Left ventricle myocardium inferior (tissue), 1 donor: ENCODE measurements around the gene STN1. TPM values are rescaled to one million over a fixed set of nuclear protein-coding genes. Genes with fewer than 3 reads are reported as not detected.

Source experiments
- DNase-seq: peaks from one replicate; pipeline ENCODE4 v3.0.0-alpha.2; 2020
- H3K27ac ChIP-seq: fragments of 200-600 bp; replicated peaks from 2 replicates; pipeline ENCODE4 v1.8.0; 2021
- H3K27me3 ChIP-seq: fragments of 200-600 bp; 2 replicates; pipeline ENCODE4 v1.8.0; 2021; ENCODE audit warnings: low read depth
- H3K36me3 ChIP-seq: fragments of 200-600 bp; 2 replicates; pipeline ENCODE4 v1.8.0; 2021
- H3K4me1 ChIP-seq: fragments of 200-600 bp; 2 replicates; pipeline ENCODE4 v1.8.0; 2021
- H3K4me3 ChIP-seq: fragments of 200-600 bp; 2 replicates; pipeline ENCODE4 v1.8.0; 2021; ENCODE audit warnings: mild to moderate bottlenecking, moderate library complexity
- H3K9me3 ChIP-seq: fragments of 200-600 bp; replicated peaks from 2 replicates; pipeline ENCODE4 v1.8.0; 2021
- CTCF ChIP-seq: fragments of 200-600 bp; IDR thresholded peaks from 2 replicates; pipeline ENCODE4 v1.8.0; 2021; ENCODE audit warnings: antibody characterized with exemption, mild to moderate bottlenecking, borderline replicate concordance
- intact Hi-C: fragments of 100-400 bp; cut with micrococcal nuclease; formaldehyde crosslinking; loops from one replicate; pipeline ENCODE4 v1.11.0; 2022
- total RNA-seq: library from RNA; stranded (reverse); fragmentation: NEBNext Ultra II Directional; extraction: Animal tissue kit (Norgen Biotek cat#: 25700); gene quantifications from one replicate; pipeline ENCODE4 v1.2.1, GENCODE V29; 2021
- donor health status: DM: no; HTN: yes; CAD: no; lungs with severe emphysema.

STN1 gene
- total RNA-seq, 1 donor from 2014 or later = 30.7 TPM

GRCh38 chr10:103850572-103850895, 67.5 kb downstream of the STN1 start:
- no peaks in the 10 kb centered on the region for H3K9me3 ChIP-seq
- H3K4me1 ChIP-seq = peaks cover 86% of the 10 kb centered on the region
- intact Hi-C loops = no loop called here
- H3K27ac ChIP-seq = peak overlapping the region; percentile 87
- no peak for TF ChIP-seq CTCF
- no peaks in the 10 kb centered on the region for H3K36me3 ChIP-seq
- peak overlapping the region; percentile 14 for H3K4me3 ChIP-seq
- no peaks in the 10 kb centered on the region for H3K27me3 ChIP-seq
- peak; percentile 38 for DNase-seq

DNA sequence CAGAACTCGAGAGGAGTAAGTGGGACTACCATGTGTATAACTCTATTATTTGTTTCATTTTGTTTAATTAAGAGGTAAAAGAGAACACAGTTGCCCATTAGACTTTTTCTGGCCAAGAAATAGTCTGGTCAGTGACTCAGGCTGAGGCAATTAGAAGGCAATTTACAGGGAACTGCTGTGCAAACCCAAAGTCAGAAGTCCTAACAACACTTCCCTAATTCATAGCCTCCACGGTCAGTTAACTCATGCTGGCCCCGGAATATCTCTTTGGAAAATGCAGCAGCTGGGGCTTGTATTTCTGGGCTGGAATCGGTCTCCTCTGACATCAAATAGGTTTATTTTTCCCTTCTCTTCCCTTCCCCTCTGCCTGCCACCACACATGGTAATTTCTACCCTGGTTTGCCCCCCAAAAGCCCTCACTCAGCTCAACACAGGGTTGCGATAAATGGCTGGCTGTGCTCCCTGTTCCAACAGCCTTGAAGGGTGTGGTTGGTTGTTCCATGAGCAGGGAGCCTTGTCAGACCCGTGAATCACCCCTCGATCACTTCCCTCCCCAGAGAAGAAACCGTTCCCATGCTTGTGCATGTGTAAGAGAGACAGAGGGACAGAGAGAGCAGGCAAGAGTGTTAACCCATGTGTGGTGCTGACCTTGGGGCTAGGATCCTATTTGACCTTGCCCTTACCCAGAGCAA, 68.0 kb downstream of the STN1 start:
- Histone ChIP-seq H3K4me3 (peak overlapping the region; percentile 14), H3K4me1 (peaks cover 87% of the 10 kb centered on the region), H3K36me3 (no peaks in the 10 kb centered on the region), H3K27ac (peak overlapping the region; percentile 87), H3K9me3 (no peaks in the 10 kb centered on the region), H3K27me3 (no peaks in the 10 kb centered on the region)
- intact Hi-C loops = no loop called here
- DNase-seq = no peak
- TF ChIP-seq CTCF = no peak

DNA sequence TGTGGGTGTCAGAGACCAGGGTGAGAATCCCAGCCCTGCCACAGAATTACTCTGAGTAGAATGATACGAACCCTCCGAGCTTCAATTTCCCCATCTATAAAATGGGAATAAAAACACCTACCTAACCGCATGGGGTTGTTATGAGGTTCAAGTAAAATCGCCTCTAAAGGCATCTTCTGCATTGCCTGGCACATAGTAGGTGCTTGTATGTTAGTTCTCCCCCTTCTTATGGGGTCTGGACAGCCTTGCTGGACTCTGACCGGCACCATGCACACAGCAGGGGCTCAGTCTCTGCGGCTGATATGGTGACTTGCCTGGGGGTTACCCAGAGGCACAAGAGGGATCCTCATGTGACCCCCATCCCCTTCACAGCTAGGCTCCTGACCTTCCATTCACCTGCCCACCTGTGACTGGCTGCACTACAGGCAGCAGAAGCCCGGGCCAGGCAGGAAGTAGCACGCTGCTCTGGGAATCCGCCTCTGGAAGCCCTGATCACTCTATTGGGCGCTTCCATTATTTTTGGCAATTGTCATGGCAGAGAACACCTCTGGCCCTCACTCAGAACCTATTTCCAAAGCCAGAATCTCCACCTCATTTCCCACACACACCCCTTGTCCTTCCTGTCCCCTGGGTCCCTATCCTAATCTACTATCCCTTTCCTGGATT, 68.6 kb downstream of the STN1 start:
- H3K4me1 ChIP-seq = peaks cover 87% of the 10 kb centered on the region
- no peak for TF ChIP-seq CTCF
- no peaks in the 10 kb centered on the region for H3K27me3 ChIP-seq
- H3K36me3 ChIP-seq = no peaks in the 10 kb centered on the region
- peak overlapping the region; percentile 87 for H3K27ac ChIP-seq
- H3K9me3 ChIP-seq = no peaks in the 10 kb centered on the region
- peak overlapping the region; percentile 14 for H3K4me3 ChIP-seq
- intact Hi-C loops = no loop called here
- no peak for DNase-seq

GRCh38 chr10:103847909-103848468, 70.0 kb downstream of the STN1 start:
- Histone ChIP-seq H3K36me3 (no peaks in the 10 kb centered on the region), H3K27ac (no peak overlapping the region), H3K9me3 (no peaks in the 10 kb centered on the region), H3K4me3 (no peak overlapping the region), H3K27me3 (no peaks in the 10 kb centered on the region), H3K4me1 (peaks cover 87% of the 10 kb centered on the region)
- DNase-seq = no peak
- intact Hi-C loops = no loop called here
- peak; percentile 17 for TF ChIP-seq CTCF

DNA sequence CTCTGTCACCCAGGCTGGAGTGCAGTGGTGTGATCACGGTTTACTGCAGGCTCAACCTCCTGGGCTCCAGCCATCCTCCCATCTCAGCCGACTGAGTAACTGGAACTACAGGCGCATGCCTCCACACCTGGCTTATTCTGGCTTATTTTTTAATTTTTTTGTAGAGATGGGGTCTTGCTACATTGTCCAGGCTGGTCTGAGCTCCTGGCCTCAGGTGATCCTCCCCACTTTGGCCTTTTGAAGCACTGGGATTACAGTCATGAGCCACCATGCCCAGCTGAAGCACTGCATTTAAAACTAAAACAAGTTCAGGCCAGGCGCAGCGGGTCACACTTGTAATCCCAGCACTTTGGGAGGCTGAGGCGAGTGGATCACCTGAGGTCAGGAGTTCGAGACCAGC, 70.6 kb downstream of the STN1 start:
- no peaks in the 10 kb centered on the region for H3K9me3 ChIP-seq
- no peak overlapping the region for H3K4me3 ChIP-seq
- no peak for DNase-seq
- H3K4me1 ChIP-seq = peaks cover 87% of the 10 kb centered on the region
- no peak for TF ChIP-seq CTCF
- no peaks in the 10 kb centered on the region for H3K27me3 ChIP-seq
- intact Hi-C loops = no loop called here
- no peak overlapping the region for H3K27ac ChIP-seq
- no peaks in the 10 kb centered on the region for H3K36me3 ChIP-seq
